HL-60 (cell line): ENCODE results near the gene CLEC9A.

Source experiments
- CTCF ChIP-seq: IDR thresholded peaks from one replicate; pipeline ENCODE4 v1.5.1; 2011; ENCODE audit warnings: low read length, control low read depth, inconsistent platforms; ENCODE audit not compliant: insufficient read depth
- GABPA ChIP-seq: IDR thresholded peaks from 2 replicates; pipeline ENCODE4 v1.6.1; 2012; ENCODE audit warnings: low read depth
- POLR2AphosphoS5 ChIP-seq: IDR thresholded peaks from 2 replicates; pipeline ENCODE4 v1.6.1; 2012; ENCODE audit warnings: low read depth
- REST ChIP-seq: IDR thresholded peaks from 2 replicates; pipeline ENCODE4 v1.6.1; 2012; ENCODE audit warnings: low read depth; ENCODE audit not compliant: insufficient replicate concordance

DNA sequence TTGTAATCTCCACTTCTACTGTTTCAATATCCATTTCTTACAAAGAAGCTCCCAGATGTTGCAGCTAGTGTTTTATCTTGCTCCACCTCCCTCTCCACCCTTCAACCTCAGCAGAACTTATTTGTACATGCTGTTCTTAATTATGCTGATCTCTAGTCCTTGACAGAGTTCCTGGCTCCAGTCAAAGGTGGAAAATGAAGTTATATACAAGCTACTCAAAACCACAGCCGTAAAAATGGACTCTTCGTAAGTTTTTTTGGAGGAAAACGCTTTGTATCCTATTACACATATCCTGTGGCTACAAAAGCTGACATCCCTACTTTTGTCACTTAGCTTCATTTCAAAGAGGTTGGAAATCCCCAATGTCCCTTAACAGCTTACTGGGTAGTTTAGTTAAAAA is 67.0 kb downstream of the CLEC9A start:
- TF ChIP-seq CTCF (no peak), REST (no peak), GABPA (no peak), POLR2AphosphoS5 (no peak)
